Measurements from ENCODE around the gene BSCL2.

DNA sequence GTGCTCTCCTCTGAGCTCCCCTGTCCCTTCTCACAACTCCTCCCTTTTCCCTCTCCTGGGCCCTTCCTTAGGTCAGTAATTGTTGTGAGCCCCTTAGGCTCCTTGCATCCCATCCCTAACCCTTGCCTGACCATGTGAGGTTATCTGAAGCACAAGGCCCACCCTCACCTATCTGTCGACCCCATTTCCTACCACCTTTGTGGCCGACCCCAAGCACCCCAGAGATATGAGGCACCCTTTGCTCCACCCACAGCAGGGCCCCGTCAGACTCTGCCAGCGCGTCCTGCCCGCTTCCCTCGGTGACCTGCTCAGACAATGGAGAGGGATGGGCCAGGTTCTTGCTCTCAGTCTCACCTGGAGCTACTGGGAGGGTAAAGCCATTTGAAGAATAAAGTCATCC, 1.6 kb upstream of the BSCL2 start:
- TF ChIP-seq, protein P1, sequence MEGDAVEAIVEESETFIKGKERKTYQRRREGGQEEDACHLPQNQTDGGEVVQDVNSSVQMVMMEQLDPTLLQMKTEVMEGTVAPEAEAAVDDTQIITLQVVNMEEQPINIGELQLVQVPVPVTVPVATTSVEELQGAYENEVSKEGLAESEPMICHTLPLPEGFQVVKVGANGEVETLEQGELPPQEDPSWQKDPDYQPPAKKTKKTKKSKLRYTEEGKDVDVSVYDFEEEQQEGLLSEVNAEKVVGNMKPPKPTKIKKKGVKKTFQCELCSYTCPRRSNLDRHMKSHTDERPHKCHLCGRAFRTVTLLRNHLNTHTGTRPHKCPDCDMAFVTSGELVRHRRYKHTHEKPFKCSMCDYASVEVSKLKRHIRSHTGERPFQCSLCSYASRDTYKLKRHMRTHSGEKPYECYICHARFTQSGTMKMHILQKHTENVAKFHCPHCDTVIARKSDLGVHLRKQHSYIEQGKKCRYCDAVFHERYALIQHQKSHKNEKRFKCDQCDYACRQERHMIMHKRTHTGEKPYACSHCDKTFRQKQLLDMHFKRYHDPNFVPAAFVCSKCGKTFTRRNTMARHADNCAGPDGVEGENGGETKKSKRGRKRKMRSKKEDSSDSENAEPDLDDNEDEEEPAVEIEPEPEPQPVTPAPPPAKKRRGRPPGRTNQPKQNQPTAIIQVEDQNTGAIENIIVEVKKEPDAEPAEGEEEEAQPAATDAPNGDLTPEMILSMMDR (IDR thresholded peaks at IDR 0.05), result no peak
- TF ChIP-seq ZFX (IDR thresholded peaks at IDR 0.05; ENCODE audit: borderline replicate concordance), result no peak
